ENCODE data around the gene PALB2. TPM values are rescaled to one million over a fixed set of nuclear protein-coding genes. Genes with fewer than 3 reads are reported as not detected.

The PALB2 gene
- 21.7 and 43.5 TPM in 2 replicates for total RNA-seq (2011; cell fraction: chromatin; rRNA removed; ENCODE audit: low replicate concordance)
- total RNA-seq (2011; cell fraction: nucleolus; rRNA removed), result 14.5 and 17.8 TPM in 2 replicates
- 31.3 and 36.0 TPM in 2 replicates for total RNA-seq (2011; cell fraction: nucleoplasm; rRNA removed)
- total RNA-seq (2014; rRNA removed) (11.5 and 14.0 TPM in 2 replicates), total RNA-seq (2014; rRNA removed; fragmentation: Illumina TruSeq; extraction: Trizol) (22.5 and 26.7 TPM in 2 replicates), total RNA-seq (2015; rRNA removed; fragmentation: Illumina TruSeq; extraction: Trizol) (22.2 and 25.8 TPM in 2 replicates), total RNA-seq (2021) (16.5 and 17.9 TPM in 2 replicates), polyA plus RNA-seq (2011; rRNA removed) (12.5 and 14.9 TPM in 2 replicates), polyA plus RNA-seq (2014; fragmentation: Illumina TruSeq; extraction: Trizol) (15.0 and 19.1 TPM in 2 replicates), polyA plus RNA-seq (2014; fragmentation: Nextera tagmentation; extraction: Ambion mirVana) (10 to 100 TPM in 1 of 2 experiments, 1 to 10 TPM in 1; 7.0 to 10.3 TPM), polyA plus RNA-seq (2014; rRNA removed) (15.2 and 16.7 TPM in 2 replicates), polyA minus RNA-seq (2011; rRNA and poly(A)+ RNA removed) (25.6 and 28.5 TPM in 2 replicates), Bru-seq, nascent RNA (percentile 68 among the genes with signal in this experiment), BruChase-seq, experiment 1, labeled RNA remaining after a 2-hour chase (percentile 73 among the genes with signal in this experiment), BruChase-seq, experiment 2, labeled RNA remaining after a 6-hour chase (percentile 74 among the genes with signal in this experiment)
- 5.0 and 7.9 TPM in 2 replicates for polyA plus RNA-seq (2011; cell fraction: cytosol; rRNA removed)
- polyA plus RNA-seq (2011; cell fraction: nucleus; rRNA removed), result 9.6 and 10.8 TPM in 2 replicates
- 11.2 and 13.3 TPM in 2 replicates for polyA plus RNA-seq (2012)
- 8.1 and 11.6 TPM in 2 replicates for polyA minus RNA-seq (2011; cell fraction: cytosol; rRNA and poly(A)+ RNA removed)
- polyA minus RNA-seq (2011; cell fraction: nucleus; rRNA and poly(A)+ RNA removed), result 12.4 and 21.4 TPM in 2 replicates
- long read RNA-seq, experiment 1, full-length matches to known transcripts, result 19 of 51 reads
- long read RNA-seq, experiment 1, partial matches to known transcripts, result 19 of 51 reads
- long read RNA-seq, experiment 1, other reads (novel, unspliced or antisense), result 13 of 51 reads
- long read RNA-seq, experiment 2, partial matches to known transcripts, result 1 of 3 reads
- long read RNA-seq, experiment 2, other reads (novel, unspliced or antisense), result 2 of 3 reads
- long read RNA-seq, experiment 3, partial matches to known transcripts, result 4 of 5 reads
- long read RNA-seq, experiment 3, other reads (novel, unspliced or antisense), result 0 of 5 reads

- TSS peak; percentile 69 for BruUV-seq (replicated peaks)
- peak within 1 kb of the TSS; percentile 93 to 95 for H3K9ac ChIP-seq (ENCODE audit: insufficient read depth in 1 of 2, low read depth in 2 of 2, low read length in 2 of 2)
- DNase-seq (ENCODE audit: extremely low read depth in 1 of 4, low spot score in 3 of 4), result peak; percentile 94 to 98 (median 95)
- H3K79me2 ChIP-seq (ENCODE audit: control insufficient read depth, insufficient read depth, low read length), result peaks cover 45% of the 10 kb centered on the region
- no peaks in the 10 kb centered on the region for H3K9me1 ChIP-seq (ENCODE audit: control insufficient read depth, insufficient read depth, low read length)
- in situ Hi-C loops (cut with MboI) (no loop called here), intact Hi-C loops (cut with micrococcal nuclease) (loop anchor here (2.0 kb wide), 1 partner anchor 38 kb away; the partner anchor contains the start of gene PLK1)
- peaks cover 39% of the 10 kb centered on the region for H3K36me3 ChIP-seq (ENCODE audit: control insufficient read depth, insufficient read depth, low read length)
- peak within 1 kb of the TSS; percentile 89 for H3K27ac ChIP-seq (ENCODE audit: extremely low read depth, low read depth, low read length)
- peaks cover 8 to 15% of the 10 kb centered on the region in 2 experiments; a peak in 4 of 5 replicates for H3K4me1 ChIP-seq (replicated peaks in 1 of 2; ENCODE audit: control insufficient read depth in 2 of 2, insufficient read depth in 2 of 2, low read length in 2 of 2)
- ATAC-seq, result peak; percentile 97
- CTCF ChIA-PET (ENCODE audit: low intra/inter-chr PET ratio), result no interaction called here
- POLR2A ChIA-PET, result interaction anchor here (0.9 to 1.8 kb wide), 9 partner anchors 9 to 68 kb away, joined by 3 to 6 read pairs (median 4); no protein-coding TSS in a partner anchor
- no peaks in the 10 kb centered on the region for H3K9me3 ChIP-seq (replicated peaks; ENCODE audit: control insufficient read depth, insufficient read depth, low read depth, low read length)
- under 1% methylated on average over 55 of the region's 64 CpGs for WGBS (ENCODE audit: insufficient coverage, low coverage, missing lambda C conversion rate)
- peak within 1 kb of the TSS; percentile 85 for H3K4me3 ChIP-seq
- H2AFZ ChIP-seq (ENCODE audit: low read depth, low read length), result peak within 1 kb of the TSS; percentile 94
- peak; percentile 89 for FAIRE-seq
- no peaks in the 10 kb centered on the region for H3K27me3 ChIP-seq (ENCODE audit: control insufficient read depth in 2 of 2, insufficient read depth in 2 of 2, low read length in 2 of 2)
- H3K4me2 ChIP-seq (ENCODE audit: insufficient read depth, low read length), result peak within 1 kb of the TSS; percentile 96
- no peaks in the 10 kb centered on the region for H4K20me1 ChIP-seq (replicated peaks; ENCODE audit: control insufficient read depth, insufficient read depth, low read length)
- TF ChIP-seq ZFX (CRISPR knock-in tag; IDR thresholded peaks at IDR 0.05), result peak; percentile 80
- no peak for TF ChIP-seq HDAC6 (IDR thresholded peaks at IDR 0.05; ENCODE audit: low read depth, low read length)
- TF ChIP-seq MECOM (CRISPR knock-in tag; IDR thresholded peaks at IDR 0.05), result no peak
- TF ChIP-seq, protein P1, sequence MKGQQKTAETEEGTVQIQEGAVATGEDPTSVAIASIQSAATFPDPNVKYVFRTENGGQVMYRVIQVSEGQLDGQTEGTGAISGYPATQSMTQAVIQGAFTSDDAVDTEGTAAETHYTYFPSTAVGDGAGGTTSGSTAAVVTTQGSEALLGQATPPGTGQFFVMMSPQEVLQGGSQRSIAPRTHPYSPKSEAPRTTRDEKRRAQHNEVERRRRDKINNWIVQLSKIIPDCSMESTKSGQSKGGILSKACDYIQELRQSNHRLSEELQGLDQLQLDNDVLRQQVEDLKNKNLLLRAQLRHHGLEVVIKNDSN (CRISPR knock-in tag; IDR thresholded peaks at IDR 0.05), result peak; percentile 83
- TF ChIP-seq XRCC5 (IDR thresholded peaks at IDR 0.05; ENCODE audit: low read depth, low read length), result peak; percentile 97
- TF ChIP-seq GABPB1 (CRISPR knock-in tag; IDR thresholded peaks at IDR 0.05), result peak; percentile 95
- no peak for TF ChIP-seq BDP1 (IDR thresholded peaks at IDR 0.05; ENCODE audit: insufficient read depth, insufficient read length)
- TF ChIP-seq SMARCA4 (IDR thresholded peaks at IDR 0.05), result peak; percentile 6; the same call in 1 of the 2 replicates
- TF ChIP-seq MXI1 (IDR thresholded peaks at IDR 0.05; ENCODE audit: low read depth, low read length), result peak; percentile 71
- TF ChIP-seq PHF21A (IDR thresholded peaks at IDR 0.05; ENCODE audit: borderline replicate concordance, low read depth), result 0 out of 2 replicates have a peak, but pooled peaks have one; percentile 32
- TF ChIP-seq, protein P2, sequence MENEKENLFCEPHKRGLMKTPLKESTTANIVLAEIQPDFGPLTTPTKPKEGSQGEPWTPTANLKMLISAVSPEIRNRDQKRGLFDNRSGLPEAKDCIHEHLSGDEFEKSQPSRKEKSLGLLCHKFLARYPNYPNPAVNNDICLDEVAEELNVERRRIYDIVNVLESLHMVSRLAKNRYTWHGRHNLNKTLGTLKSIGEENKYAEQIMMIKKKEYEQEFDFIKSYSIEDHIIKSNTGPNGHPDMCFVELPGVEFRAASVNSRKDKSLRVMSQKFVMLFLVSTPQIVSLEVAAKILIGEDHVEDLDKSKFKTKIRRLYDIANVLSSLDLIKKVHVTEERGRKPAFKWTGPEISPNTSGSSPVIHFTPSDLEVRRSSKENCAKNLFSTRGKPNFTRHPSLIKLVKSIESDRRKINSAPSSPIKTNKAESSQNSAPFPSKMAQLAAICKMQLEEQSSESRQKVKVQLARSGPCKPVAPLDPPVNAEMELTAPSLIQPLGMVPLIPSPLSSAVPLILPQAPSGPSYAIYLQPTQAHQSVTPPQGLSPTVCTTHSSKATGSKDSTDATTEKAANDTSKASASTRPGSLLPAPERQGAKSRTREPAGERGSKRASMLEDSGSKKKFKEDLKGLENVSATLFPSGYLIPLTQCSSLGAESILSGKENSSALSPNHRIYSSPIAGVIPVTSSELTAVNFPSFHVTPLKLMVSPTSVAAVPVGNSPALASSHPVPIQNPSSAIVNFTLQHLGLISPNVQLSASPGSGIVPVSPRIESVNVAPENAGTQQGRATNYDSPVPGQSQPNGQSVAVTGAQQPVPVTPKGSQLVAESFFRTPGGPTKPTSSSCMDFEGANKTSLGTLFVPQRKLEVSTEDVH (IDR thresholded peaks at IDR 0.05; ENCODE audit: low read depth, partially characterized antibody), result peak; percentile 90
- no peak for TF ChIP-seq PRPF4 (IDR thresholded peaks at IDR 0.05; ENCODE audit: insufficient read depth, low read depth, low read length, poor library complexity, severe bottlenecking)
- peak; percentile 89; the same call in 1 of the 2 replicates for TF ChIP-seq DIDO1 (tag; IDR thresholded peaks at IDR 0.05; ENCODE audit: low read depth)
These were observed at the start of gene PALB2, which contains the start of gene DCTN5 for GRCh38 chr16:23640931-23641765. Gene PALB2, minus strand, starts transcription at chr16:23641310. Its CDS starts 153 bp downstream, at chr16:23641157. Gene DCTN5, plus strand, starts transcription at chr16:23641466. Its CDS starts 77 bp downstream, at chr16:23641543.

All from K562 (cell line).